ENCODE results near the gene PEX26.

GRCh38 chr22:18077639-18078328, at the start of gene PEX26:
- TF ChIP-seq EZH2 (conservative IDR thresholded peaks at IDR 0.05; ENCODE audit: low read depth, low read length) (no peak), CTCF (CRISPR knock-in tag; IDR thresholded peaks at IDR 0.05) (no peak), ZNF354B (CRISPR knock-in tag; IDR thresholded peaks at IDR 0.05) (no peak), RFX5 (IDR thresholded peaks at IDR 0.05; ENCODE audit: low read depth, low read length) (no peak), ZNF619 (CRISPR knock-in tag; IDR thresholded peaks at IDR 0.05) (no peak)
